ENCODE data around the gene CMTM4. TPM values are rescaled to one million over a fixed set of nuclear protein-coding genes. Genes with fewer than 3 reads are reported as not detected.

Gene CMTM4
- total RNA-seq, 4 donors from 2014 or later, result 170 to 246 (median 201) TPM

- Histone ChIP-seq H3K4me1 (peaks cover 38 to 55% of the 10 kb centered on the region in 2 donors), H3K27me3 (no peaks in the 10 kb centered on the region), H3K36me3 (no peaks in the 10 kb centered on the region), H3K4me3 (replicated peaks in 1 of 3) (no peak overlapping the region), H3K9me3 (no peaks in the 10 kb centered on the region), H3K27ac (peak overlapping the region; percentile 54 to 92 (median 63))
- WGBS, 2 donors, result 93% methylated on average over 7 of the region's 7 CpGs
- no peak for DNase-seq
- TF ChIP-seq POLR2A (IDR thresholded peaks at IDR 0.05) (no peak), CTCF (IDR thresholded peaks at IDR 0.05) (no peak)
- intact Hi-C loops (cut with DNase I), result no loop called here
These were observed 1.5 kb upstream of the CMTM4 start for GRCh38 chr16:66698046-66698445.

DNA sequence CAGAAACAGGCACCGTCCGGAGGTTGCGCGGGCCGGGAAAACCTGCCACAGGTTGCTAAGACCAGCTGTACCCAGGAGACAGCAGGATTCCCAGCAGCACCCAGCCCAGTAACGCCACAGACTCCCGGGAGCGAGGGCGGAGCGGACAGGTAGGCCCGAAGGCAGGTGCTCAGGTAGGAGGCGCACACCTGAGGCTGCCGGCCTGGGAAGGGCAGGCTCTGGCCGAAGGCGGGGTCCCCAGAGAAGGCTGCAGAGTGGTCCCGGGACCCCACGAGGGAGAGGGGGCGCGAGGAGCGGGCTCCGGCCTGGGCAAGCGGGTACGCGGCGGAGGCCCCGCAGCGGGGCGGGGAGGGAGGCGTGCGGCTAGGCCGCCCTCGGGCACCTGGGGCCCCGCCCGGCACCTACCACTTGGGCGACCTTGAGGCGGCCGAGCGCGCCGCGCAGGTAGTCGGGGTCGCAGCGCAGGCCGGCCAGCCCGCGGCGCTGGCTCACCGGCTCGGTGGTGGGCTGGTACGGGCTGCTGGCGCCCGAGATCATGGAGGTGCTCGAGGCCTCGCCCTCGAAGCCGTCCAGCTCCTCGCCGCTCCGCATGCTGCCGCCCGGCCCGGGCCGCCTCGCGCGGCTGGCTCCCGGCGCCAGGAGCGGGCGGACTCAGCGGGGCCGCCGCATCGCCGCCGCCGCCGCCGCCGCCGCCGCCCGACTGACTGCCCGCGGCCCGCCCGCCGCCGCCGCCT lies 441 bp downstream of the CMTM4 start:
- H3K36me3 ChIP-seq, result no peaks in the 10 kb centered on the region
- H3K4me1 ChIP-seq, result peaks cover 37 to 45% of the 10 kb centered on the region in 2 donors
- WGBS, 2 donors, result 3 to 17% methylated on average over 2 to 10 of the region's 91 CpGs
- DNase-seq, result peak; percentile 71 to 73
- peak overlapping the region; percentile 52 to 71 (median 64) for H3K4me3 ChIP-seq (replicated peaks in 1 of 3)
- intact Hi-C loops (cut with DNase I), result no loop called here
- H3K27me3 ChIP-seq, result no peaks in the 10 kb centered on the region
- H3K27ac ChIP-seq, result peak overlapping the region; percentile 81 to 90 (median 81)
- TF ChIP-seq CTCF (IDR thresholded peaks at IDR 0.05) (no peak), POLR2A (IDR thresholded peaks at IDR 0.05) (no peak)
- no peaks in the 10 kb centered on the region for H3K9me3 ChIP-seq

- H3K27me3 ChIP-seq, result no peaks in the 10 kb centered on the region
- DNase-seq, result peak; percentile 34 to 35
- H3K36me3 ChIP-seq, result no peaks in the 10 kb centered on the region
- H3K4me1 ChIP-seq, result peaks cover 37 to 46% of the 10 kb centered on the region in 2 donors
- H3K27ac ChIP-seq, result peak overlapping the region; percentile 81 to 90 (median 81)
- no peak for TF ChIP-seq CTCF (IDR thresholded peaks at IDR 0.05)
- TF ChIP-seq POLR2A (IDR thresholded peaks at IDR 0.05), result no peak
- intact Hi-C loops (cut with DNase I), result no loop called here
- H3K9me3 ChIP-seq, result no peaks in the 10 kb centered on the region
- peak overlapping the region; percentile 52 to 71 (median 64) for H3K4me3 ChIP-seq (replicated peaks in 1 of 3)
- WGBS, 2 donors, result 24 to 45% methylated on average over 7 to 8 of the region's 8 CpGs
These were observed 1.0 kb downstream of the CMTM4 start for GRCh38 chr16:66695471-66695934.

DNA sequence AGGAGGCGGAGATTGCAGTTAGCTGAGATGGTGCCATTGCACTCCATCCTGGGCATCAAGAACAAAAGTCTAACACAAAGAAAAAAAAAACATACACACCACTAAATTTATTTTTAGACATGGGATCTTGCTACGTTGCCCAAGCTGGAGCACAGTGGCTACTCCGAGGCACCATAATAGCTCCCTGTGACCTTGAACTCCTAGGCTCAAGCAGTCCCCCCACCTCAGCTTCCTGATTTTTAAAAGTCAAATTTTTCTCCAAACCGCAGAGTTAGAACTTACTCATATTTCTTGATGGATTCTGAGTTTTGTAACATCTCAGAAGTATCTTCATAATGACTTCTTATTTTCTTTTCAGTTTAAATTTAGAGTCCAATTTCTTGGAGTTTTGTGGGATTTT lies 3.4 kb downstream of the CMTM4 start:
- Histone ChIP-seq H3K27ac (no peak overlapping the region), H3K9me3 (no peaks in the 10 kb centered on the region), H3K27me3 (no peaks in the 10 kb centered on the region), H3K4me3 (replicated peaks in 1 of 3) (no peak overlapping the region), H3K36me3 (no peaks in the 10 kb centered on the region), H3K4me1 (peaks cover 39 to 43% of the 10 kb centered on the region in 2 donors)
- WGBS, 2 donors, result 93 to 96% methylated on average over 4 of the region's 4 CpGs
- no peak for DNase-seq
- no peak for TF ChIP-seq POLR2A (IDR thresholded peaks at IDR 0.05)
- no peak for TF ChIP-seq CTCF (IDR thresholded peaks at IDR 0.05)
- intact Hi-C loops (cut with DNase I), result no loop called here

DNA sequence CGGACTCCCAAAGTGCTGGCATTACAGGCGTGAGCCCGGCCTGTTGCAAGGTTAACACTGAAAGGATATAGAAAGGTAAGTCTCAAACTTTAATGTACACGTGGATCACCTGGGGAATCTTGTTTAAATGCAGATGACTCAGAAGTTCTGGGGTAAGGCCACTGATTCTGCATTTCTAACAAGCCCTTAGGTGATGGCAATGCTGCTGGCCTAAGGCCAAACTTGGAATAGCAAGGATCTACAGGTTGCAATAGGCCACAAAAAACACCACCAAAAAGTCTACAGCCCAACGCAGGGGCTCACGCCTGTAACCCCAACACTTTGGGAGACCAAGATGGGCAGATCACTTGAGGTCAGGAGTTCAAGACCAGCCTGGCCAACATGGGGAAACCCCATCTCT lies 4.2 kb downstream of the CMTM4 start:
- no peak for DNase-seq
- intact Hi-C loops (cut with DNase I), result no loop called here

More for the DNA sequence above, 4.2 kb downstream of the CMTM4 start:
- Histone ChIP-seq H3K27ac (no peak overlapping the region), H3K4me1 (peaks cover 31 to 40% of the 10 kb centered on the region in 2 donors), H3K36me3 (no peaks in the 10 kb centered on the region), H3K27me3 (no peaks in the 10 kb centered on the region), H3K9me3 (no peaks in the 10 kb centered on the region), H3K4me3 (replicated peaks in 1 of 3) (no peak overlapping the region)
- TF ChIP-seq CTCF (IDR thresholded peaks at IDR 0.05), result no peak
- 89 to 93% methylated on average over 6 of the region's 6 CpGs for WGBS, 2 donors
